Osteocyte (in vitro differentiated cells): ENCODE data around the gene SCYGR7. TPM values are rescaled to one million over a fixed set of nuclear protein-coding genes. Genes with fewer than 3 reads are reported as not detected.

ENCODE experiments used
- DNase-seq: peaks from one replicate; pipeline ENCODE4 v3.0.0; 2021; ENCODE audit warnings: mixed read lengths; ENCODE audit not compliant: unreplicated experiment; ENCODE audit errors: extremely low spot score
- H3K27ac Mint-ChIP-seq: one replicate; pipeline ENCODE4 v1.8.0; 2021; ENCODE audit warnings: mild to moderate bottlenecking, mixed read lengths; ENCODE audit not compliant: unreplicated experiment
- H3K27me3 Mint-ChIP-seq: one replicate; pipeline ENCODE4 v1.8.0; 2021; ENCODE audit warnings: mixed read lengths; ENCODE audit not compliant: unreplicated experiment
- H3K36me3 Mint-ChIP-seq: one replicate; pipeline ENCODE4 v1.8.0; 2021; ENCODE audit warnings: mixed read lengths; ENCODE audit not compliant: unreplicated experiment
- H3K4me1 Mint-ChIP-seq: one replicate; pipeline ENCODE4 v1.8.0; 2021; ENCODE audit warnings: mixed read lengths; ENCODE audit not compliant: unreplicated experiment
- H3K4me3 Mint-ChIP-seq: one replicate; pipeline ENCODE4 v1.8.0; 2021; ENCODE audit warnings: mild to moderate bottlenecking, moderate library complexity, mixed read lengths; ENCODE audit not compliant: unreplicated experiment
- H3K9me3 Mint-ChIP-seq: one replicate; pipeline ENCODE4 v1.8.0; 2021; ENCODE audit warnings: mixed read lengths; ENCODE audit not compliant: unreplicated experiment
- CTCF ChIP-seq: fragments of 200-600 bp; sonication (generic); IDR thresholded peaks from 2 replicates; pipeline ENCODE4 v1.5.0; 2021; ENCODE audit warnings: antibody characterized with exemption, mild to moderate bottlenecking, moderate library complexity
- total RNA-seq: library from RNA; stranded (reverse); gene quantifications from 2 replicates; pipeline ENCODE4 v1.2.1, GENCODE V29; 2021

Gene SCYGR7
- total RNA-seq, 1 donor from 2014 or later = not detected

DNA sequence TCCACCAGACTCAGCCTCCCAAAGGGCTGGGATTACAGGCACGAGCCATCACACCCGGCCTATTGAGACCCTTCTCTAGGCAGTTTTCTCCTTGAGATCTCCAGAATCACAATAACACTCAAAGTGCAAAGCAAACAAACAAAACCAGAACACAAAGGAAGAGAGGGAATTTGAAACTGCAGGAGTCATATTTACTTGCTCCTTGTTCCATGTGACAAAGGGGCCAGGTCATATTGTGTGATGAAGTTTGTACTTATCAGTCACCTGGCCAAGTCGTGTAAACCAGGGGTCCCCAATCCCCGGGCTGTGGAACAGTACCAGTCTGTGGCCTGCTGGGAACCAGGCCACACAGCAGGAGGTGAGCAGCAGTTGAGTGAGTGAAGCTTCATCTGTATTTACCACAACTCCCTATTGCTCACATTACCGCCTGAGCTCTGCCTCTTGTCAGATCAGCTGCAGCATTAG is 44.1 kb downstream of the SCYGR7 start:
- Mint-ChIP-seq H3K4me1 (no peaks in the 10 kb centered on the region), H3K4me3 (no peak overlapping the region), H3K27me3 (no peaks in the 10 kb centered on the region), H3K27ac (no peak overlapping the region), H3K9me3 (no peaks in the 10 kb centered on the region), H3K36me3 (no peaks in the 10 kb centered on the region)
- TF ChIP-seq CTCF = no peak
- DNase-seq = no peak

DNA sequence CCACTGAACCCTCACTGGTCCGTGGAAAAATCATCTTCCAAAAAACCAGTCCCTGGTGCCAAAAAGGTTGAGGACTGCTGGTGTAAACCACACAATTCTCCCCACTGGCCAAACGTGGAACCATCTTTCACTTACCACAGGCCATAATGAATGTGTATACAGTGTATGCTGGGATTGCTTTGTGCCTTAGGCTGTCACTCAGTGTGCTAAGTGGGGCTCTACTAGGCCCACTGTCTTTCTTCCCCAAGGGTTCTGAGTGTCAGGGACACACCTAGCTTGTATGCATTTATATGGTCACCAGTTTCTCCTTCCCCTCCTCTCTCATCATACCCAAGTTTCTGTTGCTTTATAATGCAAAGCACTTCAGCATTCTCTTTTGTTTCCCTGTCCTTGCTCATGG is 44.8 kb downstream of the SCYGR7 start:
- no peaks in the 10 kb centered on the region for H3K4me1 Mint-ChIP-seq
- H3K4me3 Mint-ChIP-seq = no peak overlapping the region
- no peaks in the 10 kb centered on the region for H3K9me3 Mint-ChIP-seq
- no peaks in the 10 kb centered on the region for H3K27me3 Mint-ChIP-seq
- TF ChIP-seq CTCF = no peak
- DNase-seq = no peak
- no peak overlapping the region for H3K27ac Mint-ChIP-seq
- H3K36me3 Mint-ChIP-seq = no peaks in the 10 kb centered on the region

- TF ChIP-seq CTCF = no peak
- Mint-ChIP-seq H3K4me1 (no peaks in the 10 kb centered on the region), H3K36me3 (no peaks in the 10 kb centered on the region), H3K27me3 (no peaks in the 10 kb centered on the region), H3K27ac (no peak overlapping the region), H3K4me3 (no peak overlapping the region), H3K9me3 (no peaks in the 10 kb centered on the region)
- DNase-seq = peak; percentile 1
Observed at GRCh38 chr2:227774011-227774624, 46.0 kb downstream of the SCYGR7 start.

GRCh38 chr2:227774895-227775842 is 47.0 kb downstream of the SCYGR7 start:
- peak; percentile 1 for DNase-seq
- no peaks in the 10 kb centered on the region for H3K27me3 Mint-ChIP-seq
- H3K4me3 Mint-ChIP-seq = no peak overlapping the region
- no peaks in the 10 kb centered on the region for H3K9me3 Mint-ChIP-seq
- no peaks in the 10 kb centered on the region for H3K36me3 Mint-ChIP-seq
- no peak overlapping the region for H3K27ac Mint-ChIP-seq
- TF ChIP-seq CTCF = no peak
- no peaks in the 10 kb centered on the region for H3K4me1 Mint-ChIP-seq

Other genes starting within 250 kb of the SCYGR7 start
- gene SCYGR2, start 129.4 kb upstream of the SCYGR7 start, total RNA-seq = not detected in 2 replicates
- gene SCYGR3, start 113.5 kb upstream of the SCYGR7 start, total RNA-seq = not detected in 2 replicates
- not detected in 2 replicates for gene SCYGR4, start 110.8 kb upstream of the SCYGR7 start, total RNA-seq
- gene SCYGR5, start 61.5 kb upstream of the SCYGR7 start, total RNA-seq = not detected in 2 replicates
- not detected in 2 replicates for gene SLC19A3, start 10.3 kb upstream of the SCYGR7 start, total RNA-seq
- not detected in 2 replicates for gene SCYGR6, start 3.6 kb upstream of the SCYGR7 start, total RNA-seq
- not detected in 2 replicates for gene SCYGR8, start 17.6 kb downstream of the SCYGR7 start, total RNA-seq
- not detected in 2 replicates for gene CCL20, start 85.5 kb downstream of the SCYGR7 start, total RNA-seq
- not detected in 2 replicates for gene DAW1, start 143.3 kb downstream of the SCYGR7 start, total RNA-seq